ENCODE measurements around the gene PIM3.

The PIM3 gene

GRCh38 chr22:49983148-49984042 is 22.8 kb downstream of the PIM3 start:
- TF ChIP-seq GATA3 (IDR thresholded peaks at IDR 0.05; ENCODE audit: low read depth, low read length) = no peak
- TF ChIP-seq GATA2 (IDR thresholded peaks at IDR 0.05; ENCODE audit: low read depth, low read length) = no peak

- TF ChIP-seq GATA3 (IDR thresholded peaks at IDR 0.05; ENCODE audit: low read depth, low read length) (no peak), GATA2 (IDR thresholded peaks at IDR 0.05; ENCODE audit: low read depth, low read length) (no peak)
Observed at GRCh38 chr22:49986325-49986724, 25.8 kb downstream of the PIM3 start.

- TF ChIP-seq GATA2 (IDR thresholded peaks at IDR 0.05; ENCODE audit: low read depth, low read length) (no peak), GATA3 (IDR thresholded peaks at IDR 0.05; ENCODE audit: low read depth, low read length) (no peak)
Observed at GRCh38 chr22:49991167-49991566, 30.6 kb downstream of the PIM3 start.

- no peak for TF ChIP-seq GATA3 (IDR thresholded peaks at IDR 0.05; ENCODE audit: low read depth, low read length)
Observed at GRCh38 chr22:49991907-49992533, 31.4 kb downstream of the PIM3 start.

- no peak for TF ChIP-seq GATA2 (IDR thresholded peaks at IDR 0.05; ENCODE audit: low read depth, low read length)
- no peak for TF ChIP-seq GATA3 (IDR thresholded peaks at IDR 0.05; ENCODE audit: low read depth, low read length)
Observed at GRCh38 chr22:49992921-49993648, 32.5 kb downstream of the PIM3 start.

GRCh38 chr22:49993649-49994360 is 33.2 kb downstream of the PIM3 start:
- TF ChIP-seq GATA3 (IDR thresholded peaks at IDR 0.05; ENCODE audit: low read depth, low read length) = no peak
- no peak for TF ChIP-seq GATA2 (IDR thresholded peaks at IDR 0.05; ENCODE audit: low read depth, low read length)

- TF ChIP-seq GATA2 (IDR thresholded peaks at IDR 0.05; ENCODE audit: low read depth, low read length) = no peak
- no peak for TF ChIP-seq GATA3 (IDR thresholded peaks at IDR 0.05; ENCODE audit: low read depth, low read length)
Observed at GRCh38 chr22:49994361-49995040, 33.9 kb downstream of the PIM3 start.

GRCh38 chr22:49995041-49995360 is 34.4 kb downstream of the PIM3 start:
- TF ChIP-seq GATA2 (IDR thresholded peaks at IDR 0.05; ENCODE audit: low read depth, low read length) = no peak
- TF ChIP-seq GATA3 (IDR thresholded peaks at IDR 0.05; ENCODE audit: low read depth, low read length) = no peak

- no peak for TF ChIP-seq GATA2 (IDR thresholded peaks at IDR 0.05; ENCODE audit: low read depth, low read length)
Observed at GRCh38 chr22:49995361-49996118, 35.0 kb downstream of the PIM3 start.

GRCh38 chr22:49996119-49996517 is 35.5 kb downstream of the PIM3 start:
- no peak for TF ChIP-seq GATA2 (IDR thresholded peaks at IDR 0.05; ENCODE audit: low read depth, low read length)

GRCh38 chr22:49996518-49997250 is 36.1 kb downstream of the PIM3 start:
- no peak for TF ChIP-seq GATA2 (IDR thresholded peaks at IDR 0.05; ENCODE audit: low read depth, low read length)
- no peak for TF ChIP-seq GATA3 (IDR thresholded peaks at IDR 0.05; ENCODE audit: low read depth, low read length)

GRCh38 chr22:49997251-49997599 is 36.7 kb downstream of the PIM3 start:
- TF ChIP-seq GATA3 (IDR thresholded peaks at IDR 0.05; ENCODE audit: low read depth, low read length) (no peak), GATA2 (IDR thresholded peaks at IDR 0.05; ENCODE audit: low read depth, low read length) (no peak)

Data from SH-SY5Y (cell line).